Pancreas (tissue), 10 donors: ENCODE results near the gene ACTL10. TPM values are rescaled to one million over a fixed set of nuclear protein-coding genes. Genes with fewer than 3 reads are reported as not detected.
A peak's percentile ranks its signal among the peaks of the same experiment; 100 is the strongest.

Source experiments
- ATAC-seq, 4 donors: fragments of 200-7000 bp; cut with Tn5 transposase; one replicate each; pipeline versions ENCODE4 v1.8.0 to v1.9.1; 2020; ENCODE audit warnings: mild to moderate bottlenecking in 4 of 4, moderate library complexity in 4 of 4
- DNase-seq, 6 donors: peaks; one replicate each; pipeline ENCODE4 v3.0.0-alpha.2; 2020
- FAIRE-seq: peaks from 2 replicates; lab custom pipeline; 2012; peaks lifted over from hg19 to GRCh38; lab: Jason Lieb, UNC
- H3K27ac ChIP-seq, 4 donors: fragments of 200-600 bp; sonication (generic); 1 replicate in 3 of 4; 2 replicates in 1 of 4; pipeline versions ENCODE4 v1.5.0 to v1.8.0; 2020
- H3K27me3 ChIP-seq, 4 donors: fragments of 200-600 bp; one replicate each; pipeline ENCODE4 v1.8.0; 2021
- H3K36me3 ChIP-seq, 3 donors: fragments of 200-600 bp; sonication (generic) in 1 of 3; one replicate each; pipeline versions ENCODE4 v1.5.0 to v1.8.0; 2020 to 2021
- H3K4me1 ChIP-seq, 3 donors: fragments of 200-600 bp; one replicate each; pipeline ENCODE4 v1.8.0; 2021
- H3K4me3 ChIP-seq, 4 donors: fragments of 200-600 bp; sonication (generic) in 2 of 4; one replicate each; pipeline versions ENCODE4 v1.5.0 to v1.8.0; 2020 to 2021
- H3K9me3 ChIP-seq, 4 donors: fragments of 200-600 bp; one replicate each; pipeline ENCODE4 v1.8.0; 2021
- CTCF ChIP-seq, 4 donors: fragments of 200-600 bp; sonication (generic) in 3 of 4; IDR thresholded peaks; one replicate each; pipeline versions ENCODE4 v1.5.0 to v1.8.0; 2021; ENCODE audit warnings: antibody characterized with exemption in 4 of 4
- WGBS, 2 donors: extraction: QIAGEN DNeasy Blood & Tissue Kit; methylation state at CpG; one replicate each; pipeline ENCODE4 v1.1.7; 2013; 5-methylcytosine and 5-hydroxymethylcytosine counted together
- intact Hi-C, 3 donors: fragments of 100-400 bp; cut with DNase I; formaldehyde crosslinking; loops; one replicate each; pipeline versions ENCODE4 v1.11.1 to v1.14.2; 2022
- polyA plus RNA-seq, 2 donors: library from polyadenylated mRNA; stranded (reverse); fragments of 200-250 nt; gene quantifications; one replicate each; pipeline ENCODE4 v1.2.3, GENCODE V29; 2013
- total RNA-seq, 6 donors: library from RNA; stranded (reverse); fragmentation: NEBNext Ultra II Directional in 4 of 6; extraction: Animal tissue kit (Norgen Biotek cat#: 25700) in 4 of 6; gene quantifications; one replicate each; pipeline versions ENCODE4 v1.2.1 to v1.2.4, GENCODE V29; 2021 to 2023
- donor health status: healthy with polysubstance abuse.
- donor health status: DM: no; HTN: no; CAD: no; lungs with moderate emphysema.
- donor health status: DM: no; HTN: no; CAD: no.
- donor health status: control.
- donor health status: control.
- donor health status: Bipolar disorder and iron deficiency.
- donor health status: DM: yes; HTN: yes; CAD: no.
- donor health status: DM: no; HTN: no; CAD: no.
- donor health status: DM: no; HTN: no; CAD: no.
- donor health status: DM: yes; HTN: yes; CAD: no.

The ACTL10 gene
- total and polyA plus RNA-seq, 8 donors, result 1.6 to 3.5 (median 2.6) TPM

- intact Hi-C loops, result no loop called here
- Histone ChIP-seq H3K27me3 (no peaks in the 10 kb centered on the region), H3K9me3 (no peaks in the 10 kb centered on the region), H3K4me1 (peaks cover 0 to 17% (median 7%) of the 10 kb centered on the region in 3 donors), H3K36me3 (no peaks in the 10 kb centered on the region), H3K27ac (peak overlapping the region; percentile 79 to 96 (median 92)), H3K4me3 (peak overlapping the region; percentile 39 to 75 (median 45))
- FAIRE-seq, result no peak
- ATAC-seq, result peak; percentile 24 to 45 (median 34)
- TF ChIP-seq CTCF (IDR thresholded peaks at IDR 0.05), result no peak
- peak; percentile 65 to 90 (median 80) for DNase-seq
- 1 to 10% methylated on average over 35 to 55 of the region's 55 CpGs for WGBS, 2 donors
Observed at GRCh38 chr20:33667245-33667675, 517 bp downstream of the ACTL10 start.

- Histone ChIP-seq H3K9me3 (no peaks in the 10 kb centered on the region), H3K27ac (peak overlapping the region; percentile 79 to 96 (median 92)), H3K36me3 (no peaks in the 10 kb centered on the region), H3K27me3 (no peaks in the 10 kb centered on the region), H3K4me3 (peak overlapping the region; percentile 39 to 75 (median 45)), H3K4me1 (peaks cover 0 to 17% (median 7%) of the 10 kb centered on the region in 3 donors)
- peak; percentile 75 to 95 (median 87) for DNase-seq
- intact Hi-C loops, result no loop called here
- 2 to 20% methylated on average over 45 to 47 of the region's 47 CpGs for WGBS, 2 donors
- peak; percentile 61 to 77 (median 72) for ATAC-seq
- peak; percentile 70 to 87 (median 86) for TF ChIP-seq CTCF (IDR thresholded peaks at IDR 0.05)
- no peak for FAIRE-seq
Observed at GRCh38 chr20:33667676-33668465, 1.1 kb downstream of the ACTL10 start.

- 61 to 71% methylated on average over 13 of the region's 13 CpGs for whole genome bisulfite sequencing, 2 donors
- DNase-seq (no peak), ATAC-seq (no peak), FAIRE-seq (no peak)
- Histone ChIP-seq H3K9me3 (no peaks in the 10 kb centered on the region), H3K4me3 (peak overlapping the region in 1 of 4 donors; percentile 75), H3K36me3 (no peaks in the 10 kb centered on the region), H3K4me1 (peaks cover 0 to 23% (median 7%) of the 10 kb centered on the region in 3 donors), H3K27ac (no peak overlapping the region), H3K27me3 (no peaks in the 10 kb centered on the region)
- no peak for TF ChIP-seq CTCF (IDR thresholded peaks at IDR 0.05)
- intact Hi-C loops, result no loop called here
Observed at GRCh38 chr20:33668466-33669155, 1.9 kb downstream of the ACTL10 start.

GRCh38 chr20:33669224-33669623, 2.5 kb downstream of the ACTL10 start:
- no peak for FAIRE-seq
- Histone ChIP-seq H3K36me3 (no peaks in the 10 kb centered on the region), H3K27me3 (no peaks in the 10 kb centered on the region), H3K9me3 (no peaks in the 10 kb centered on the region), H3K4me3 (no peak overlapping the region), H3K4me1 (peaks cover 0 to 20% (median 7%) of the 10 kb centered on the region in 3 donors), H3K27ac (no peak overlapping the region)
- 93% methylated on average over 5 of the region's 5 CpGs for WGBS, 2 donors
- no peak for TF ChIP-seq CTCF (IDR thresholded peaks at IDR 0.05)
- no peak for DNase-seq
- intact Hi-C loops, result no loop called here
- ATAC-seq, result no peak
